IMR-90 (cell line): ENCODE results near the gene OR1D5. TPM values are rescaled to one million over a fixed set of nuclear protein-coding genes. Genes with fewer than 3 reads are reported as not detected.

Source experiments
- ATAC-seq: fragments of 200-7000 bp; cut with Tn5 transposase; 2 replicates; pipeline ENCODE4 v1.9.1; 2020; ENCODE audit warnings: low read depth, mild to moderate bottlenecking, moderate library complexity
- BruUV-seq: library from RNA; stranded (reverse); fragments of 400-500 nt; replicated peaks from 2 replicates; lab custom pipeline; 2021; lab: Mats Ljungman, UMichigan
- CTCF ChIA-PET: fragments of 300-600 bp; formaldehyde crosslinking; extraction: SDS; loops from one replicate; lab custom pipeline; 2021; ENCODE audit warnings: antibody characterized with exemption; lab: Yijun Ruan, JAX
- POLR2A ChIA-PET: fragments of 300-600 bp; sonication (Branson Sonifier 250); formaldehyde crosslinking; loops from one replicate; lab custom pipeline; 2022; ENCODE audit warnings: antibody characterized with exemption; ENCODE audit not compliant: unreplicated experiment; lab: Charles Lee
- DNase-seq: peaks from one replicate; pipeline ENCODE4 v3.0.0; 2013
- H2AFZ ChIP-seq: replicated peaks from 2 replicates; pipeline ENCODE3; 2013; ENCODE audit warnings: low read length, mild to moderate bottlenecking; ENCODE audit not compliant: poor library complexity
- H2AK5ac ChIP-seq: 2 replicates; pipeline ENCODE4 v1.6.1; 2013; ENCODE audit warnings: low read depth, low read length, inconsistent platforms
- H2AK9ac ChIP-seq: replicated peaks from 2 replicates; pipeline ENCODE3; 2013; ENCODE audit warnings: mild to moderate bottlenecking, low read depth, low read length, moderate library complexity; ENCODE audit not compliant: poor library complexity
- H2BK120ac ChIP-seq: 2 replicates; pipeline ENCODE4 v1.6.1; 2013; ENCODE audit warnings: low read depth, low read length, inconsistent platforms
- H2BK15ac ChIP-seq: 3 replicates; pipeline ENCODE4 v1.6.1; 2013; ENCODE audit warnings: low read depth, low read length, inconsistent platforms
- H2BK20ac ChIP-seq: 2 replicates; pipeline ENCODE4 v1.6.1; 2013; ENCODE audit warnings: low read depth, mild to moderate bottlenecking, inconsistent platforms, low read length, moderate library complexity
- H2BK5ac ChIP-seq: 2 replicates; pipeline ENCODE4 v1.6.1; 2013; ENCODE audit warnings: mild to moderate bottlenecking, low read depth, low read length, inconsistent platforms; ENCODE audit not compliant: poor library complexity, severe bottlenecking
- H3K14ac ChIP-seq: replicated peaks from 2 replicates; pipeline ENCODE4 v1.6.1; 2013; ENCODE audit warnings: low read depth, low read length, inconsistent platforms
- H3K18ac ChIP-seq: 2 replicates; pipeline ENCODE4 v1.6.1; 2013; ENCODE audit warnings: low read depth, low read length, control low read depth
- H3K23ac ChIP-seq: 2 replicates; pipeline ENCODE4 v1.6.1; 2013; ENCODE audit warnings: low read depth, low read length, inconsistent platforms
- H3K27ac ChIP-seq: 2 replicates; pipeline ENCODE4 v1.5.1; 2013; ENCODE audit warnings: mild to moderate bottlenecking, control low read depth, low read length; ENCODE audit not compliant: insufficient read depth
- H3K27me3 ChIP-seq: 2 replicates; pipeline ENCODE4 v1.6.1; 2013; ENCODE audit warnings: low read length; ENCODE audit not compliant: control insufficient read depth, insufficient read depth
- H3K36me3 ChIP-seq: 2 replicates; pipeline ENCODE4 v1.6.1; 2013; ENCODE audit warnings: low read length, mixed read lengths; ENCODE audit not compliant: control insufficient read depth, insufficient read depth
- H3K4ac ChIP-seq: 2 replicates; pipeline ENCODE4 v1.6.1; 2013; ENCODE audit warnings: low read depth, low read length, inconsistent platforms
- H3K4me1 ChIP-seq: 2 replicates; pipeline ENCODE4 v1.6.1; 2013; ENCODE audit warnings: low read length, mixed read lengths; ENCODE audit not compliant: control insufficient read depth, insufficient read depth
- H3K4me2 ChIP-seq: 2 replicates; pipeline ENCODE4 v1.6.1; 2013; ENCODE audit warnings: low read depth, mild to moderate bottlenecking, control low read depth, low read length, moderate library complexity
- H3K4me3 ChIP-seq: 2 replicates; pipeline ENCODE4 v1.5.1; 2013; ENCODE audit warnings: low read depth, mild to moderate bottlenecking, control low read depth, low read length, moderate library complexity; ENCODE audit not compliant: insufficient read depth
- H3K56ac ChIP-seq: 2 replicates; pipeline ENCODE4 v1.6.1; 2013; ENCODE audit warnings: low read length, inconsistent platforms; ENCODE audit not compliant: insufficient read depth; ENCODE audit errors: extremely low read depth
- H3K79me1 ChIP-seq, 2 experiments: 2 replicates each; pipeline ENCODE4 v1.6.1; 2013; ENCODE audit warnings: low read length in 2 of 2, inconsistent platforms in 1 of 2, low read depth in 1 of 2
- H3K9ac ChIP-seq: 2 replicates; pipeline ENCODE4 v1.6.1; 2013; ENCODE audit warnings: low read depth, low read length, control low read depth
- H3K9me1 ChIP-seq: 2 replicates; pipeline ENCODE4 v1.6.1; 2013; ENCODE audit warnings: low read length, inconsistent platforms; ENCODE audit not compliant: insufficient read depth
- H3K9me3 ChIP-seq: 2 replicates; pipeline ENCODE4 v1.6.1; 2013; ENCODE audit warnings: low read length; ENCODE audit not compliant: control insufficient read depth, insufficient read depth
- H4K20me1 ChIP-seq: 2 replicates; pipeline ENCODE4 v1.6.1; 2013; ENCODE audit warnings: low read length, inconsistent platforms; ENCODE audit not compliant: insufficient read depth
- H4K5ac ChIP-seq: 2 replicates; pipeline ENCODE4 v1.6.1; 2013; ENCODE audit warnings: mild to moderate bottlenecking, low read depth, low read length, control low read depth
- H4K8ac ChIP-seq, 2 experiments: 2 replicates each; pipeline ENCODE4 v1.6.1; 2013; ENCODE audit warnings: low read depth in 2 of 2, low read length in 2 of 2, control low read depth in 1 of 2, inconsistent platforms in 1 of 2
- H4K91ac ChIP-seq: 2 replicates; pipeline ENCODE4 v1.6.1; 2013; ENCODE audit warnings: low read depth, low read length, inconsistent platforms; ENCODE audit not compliant: insufficient read depth
- BHLHE40 ChIP-seq: fragments of 150-350 bp; IDR thresholded peaks from 2 replicates; pipeline ENCODE4 v1.6.1; 2016; ENCODE audit warnings: mild to moderate bottlenecking, low read depth, low read length
- CEBPB ChIP-seq: IDR thresholded peaks from 2 replicates; pipeline ENCODE4 v1.6.1; 2012; ENCODE audit warnings: low read depth, low read length, improper control_type of control experiment
- CTCF ChIP-seq: conservative IDR thresholded peaks from 2 replicates; pipeline ENCODE4 v1.5.1; 2012; ENCODE audit warnings: mild to moderate bottlenecking, low read depth, low read length, improper control_type of control experiment
- ELK1 ChIP-seq: fragments of 150-350 bp; IDR thresholded peaks from 2 replicates; pipeline ENCODE4 v1.6.1; 2016; ENCODE audit warnings: low read depth, mild to moderate bottlenecking, low read length, moderate library complexity, borderline replicate concordance
- FOS ChIP-seq: fragments of 150-350 bp; IDR thresholded peaks from 2 replicates; pipeline ENCODE4 v1.6.1; 2016; ENCODE audit warnings: low read depth, low read length
- MAFK ChIP-seq: IDR thresholded peaks from 2 replicates; pipeline ENCODE4 v1.6.1; 2012; ENCODE audit warnings: low read depth, low read length, improper control_type of control experiment
- MXI1 ChIP-seq: IDR thresholded peaks from 2 replicates; pipeline ENCODE4 v1.6.1; 2012; ENCODE audit warnings: low read depth, mild to moderate bottlenecking, low read length, moderate library complexity, borderline replicate concordance
- POLR2A ChIP-seq: IDR thresholded peaks from 2 replicates; pipeline ENCODE4 v1.6.1; 2012; ENCODE audit warnings: mild to moderate bottlenecking, low read depth, low read length
- RAD21 ChIP-seq: IDR thresholded peaks from 2 replicates; pipeline ENCODE4 v1.6.1; 2012; ENCODE audit warnings: low read length, improper control_type of control experiment
- RCOR1 ChIP-seq: IDR thresholded peaks from 2 replicates; pipeline ENCODE4 v1.6.1; 2012; ENCODE audit warnings: mild to moderate bottlenecking, low read length, improper control_type of control experiment; ENCODE audit not compliant: insufficient replicate concordance
- RFX5 ChIP-seq: IDR thresholded peaks from 2 replicates; pipeline ENCODE4 v1.8.0; 2012; ENCODE audit warnings: low read depth, mild to moderate bottlenecking, low read length, moderate library complexity
- SMC3 ChIP-seq: fragments of 150-350 bp; IDR thresholded peaks from 2 replicates; pipeline ENCODE4 v1.6.1; 2016; ENCODE audit warnings: low read depth, mild to moderate bottlenecking, antibody characterized with exemption, low read length, moderate library complexity
- WGBS, 2 experiments: methylation state at CpG; one replicate each; pipeline versions ENCODE4 v1.1.5 to v1.1.7; 2013; ENCODE audit warnings: missing lambda C conversion rate in 2 of 2; ENCODE audit not compliant: insufficient read length in 1 of 2; ENCODE audit errors: extremely low coverage in 2 of 2; 5-methylcytosine and 5-hydroxymethylcytosine counted together
- dilution Hi-C: fragments of 300-500 bp; cut with HindIII; formaldehyde crosslinking; loops from one replicate; pipeline ENCODE4 v1.14.3; 2018; ENCODE audit warnings: low sequenced_read_pairs; ENCODE audit not compliant: unreplicated experiment
- in situ Hi-C: fragments of 300-500 bp; cut with MboI; formaldehyde crosslinking; loops from 3 replicates; pipeline ENCODE4 v1.14.3; 2019; ENCODE audit warnings: low sequenced_read_pairs, inconsistent platforms, mixed read lengths
- intact Hi-C: fragments of 100-400 bp; cut with micrococcal nuclease; formaldehyde crosslinking; loops from 2 replicates; pipeline ENCODE4 v1.10.0; 2022
- polyA plus RNA-seq, 3 experiments: library from polyadenylated mRNA; depleted of rRNA; stranded (reverse); fragments of >200 nt; gene quantifications; 2 replicates each; pipeline ENCODE4 v1.2.3, GENCODE V29; 2012; ENCODE audit warnings: low replicate concordance in 1 of 3
- total RNA-seq: library from RNA; depleted of rRNA; stranded (reverse); fragments of >200 nt; gene quantifications from 2 replicates; pipeline ENCODE4 v1.2.3, GENCODE V29; 2012

Gene OR1D5
- total and polyA plus RNA-seq, 2 of the 4 experiments (the other 2 are of a cell fraction): not detected

GRCh38 chr17:3026125-3026855 is 37.1 kb downstream of the OR1D5 start:
- Histone ChIP-seq H4K8ac (no peak overlapping the region), H4K20me1 (no peaks in the 10 kb centered on the region), H3K4me3 (no peak overlapping the region), H3K18ac (no peak overlapping the region), H3K56ac (no peak overlapping the region), H2BK15ac (no peak overlapping the region), H3K9me3 (peaks cover 4% of the 10 kb centered on the region), H3K4me2 (no peak overlapping the region), H2AK5ac (no peak overlapping the region), H2BK120ac (no peak overlapping the region), H3K27me3 (no peaks in the 10 kb centered on the region), H3K23ac (no peak overlapping the region), H3K9me1 (peaks cover 4% of the 10 kb centered on the region), H3K14ac (no peak overlapping the region), H2AFZ (no peak overlapping the region), H3K36me3 (peaks cover 3% of the 10 kb centered on the region; the same call in 1 of the 2 replicates), H2BK5ac (no peak overlapping the region), H2BK20ac (no peak overlapping the region), H4K91ac (no peak overlapping the region), H3K4ac (no peak overlapping the region), H3K4me1 (peaks cover 2% of the 10 kb centered on the region; the same call in 1 of the 2 replicates), H2AK9ac (no peak overlapping the region), H3K27ac (no peak overlapping the region), H4K5ac (no peak overlapping the region), H3K79me1 (peaks cover 0 to 4% of the 10 kb centered on the region in 2 experiments; a peak in 1 of 4 replicates), H3K9ac (no peak overlapping the region)
- DNase-seq (no peak), ATAC-seq (no peak)
- POLR2A ChIA-PET: no interaction called here
- CTCF ChIA-PET: no interaction called here
- 84% methylated on average over 6 of the region's 26 CpGs; no CpG with 5 or more reads in 1 of the 2 experiments for WGBS, 2 experiments
- dilution Hi-C loops (no loop called here), intact Hi-C loops (no loop called here), in situ Hi-C loops (loop anchor here (25.0 kb wide), 1 partner anchor 786 kb away; the partner anchor contains the start of gene ITGAE)
- TF ChIP-seq FOS (no peak), RAD21 (no peak), ELK1 (no peak), RFX5 (no peak), CEBPB (no peak), BHLHE40 (no peak), RCOR1 (no peak), MAFK (no peak), POLR2A (no peak), MXI1 (no peak), CTCF (no peak), SMC3 (no peak)
- BruUV-seq: no TSS peak
